ENCODE measurements around the gene ZBTB25.

ZBTB25 gene, protein sequence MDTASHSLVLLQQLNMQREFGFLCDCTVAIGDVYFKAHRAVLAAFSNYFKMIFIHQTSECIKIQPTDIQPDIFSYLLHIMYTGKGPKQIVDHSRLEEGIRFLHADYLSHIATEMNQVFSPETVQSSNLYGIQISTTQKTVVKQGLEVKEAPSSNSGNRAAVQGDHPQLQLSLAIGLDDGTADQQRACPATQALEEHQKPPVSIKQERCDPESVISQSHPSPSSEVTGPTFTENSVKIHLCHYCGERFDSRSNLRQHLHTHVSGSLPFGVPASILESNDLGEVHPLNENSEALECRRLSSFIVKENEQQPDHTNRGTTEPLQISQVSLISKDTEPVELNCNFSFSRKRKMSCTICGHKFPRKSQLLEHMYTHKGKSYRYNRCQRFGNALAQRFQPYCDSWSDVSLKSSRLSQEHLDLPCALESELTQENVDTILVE

GRCh38 chr14:64503434-64504309 lies at the start of gene ZBTB25:
TSS of gene ZBTB25 (minus strand) at chr14:64503838. CDS start at chr14:64490533, 13,305 bp downstream.
- DNase-seq (ENCODE audit: low read depth in 4 of 4, low spot score in 1 of 4) = peak; percentile 73 to 89 (median 84)

GRCh38 chr14:64550621-64551333 lies 47.1 kb upstream of the ZBTB25 start:
- DNase-seq (ENCODE audit: low read depth in 4 of 4, low spot score in 1 of 4) = no peak

DNA sequence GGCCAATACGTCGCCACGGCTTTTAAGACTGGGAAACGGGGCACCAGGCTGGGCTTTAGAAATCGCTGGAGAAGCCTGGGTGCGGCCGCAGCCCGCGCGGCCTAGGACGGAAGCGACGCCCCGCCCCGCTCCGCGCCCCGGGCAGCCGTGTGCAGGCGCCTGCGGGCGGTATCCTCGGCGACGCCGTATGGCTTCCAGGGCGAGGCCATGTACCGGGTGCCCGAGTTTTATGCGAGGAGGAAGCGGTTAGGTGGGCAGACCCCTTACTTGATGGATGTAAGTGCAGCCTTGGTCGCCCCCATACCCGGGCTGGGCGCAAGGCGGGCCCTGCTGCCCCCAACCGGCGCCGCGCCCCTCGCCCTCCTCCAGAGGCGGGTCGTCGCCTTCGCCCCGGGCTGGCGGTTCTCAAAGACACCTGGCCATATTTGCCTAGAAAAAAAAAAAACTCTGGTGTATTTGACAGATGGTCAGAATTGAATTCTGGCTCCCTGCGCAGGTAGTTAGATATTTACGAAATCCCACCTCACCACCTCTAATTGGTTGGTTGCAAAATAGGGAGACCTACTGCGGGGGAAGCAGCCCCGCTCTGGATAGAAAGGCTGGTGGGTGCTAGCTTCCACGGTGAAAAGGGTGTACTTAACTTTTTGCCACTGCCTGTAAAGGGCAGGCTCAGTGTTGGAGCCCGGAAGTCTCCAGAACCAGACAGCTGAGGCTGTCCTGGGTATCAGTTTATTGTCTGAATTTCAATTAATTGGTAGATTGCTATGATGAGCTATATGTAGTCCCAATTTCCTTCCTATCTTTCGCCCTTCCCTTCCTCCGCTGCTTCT lies 46.4 kb upstream of the ZBTB25 start, which contains the start of gene PPP1R36:
TSS of gene PPP1R36 (plus strand) at position 171 of the 830 bp plus-strand sequence. CDS start at position 208, 37 bp downstream.
- peak in 1 of 4 experiments; percentile 37 for DNase-seq (ENCODE audit: low read depth in 4 of 4, low spot score in 1 of 4)

GRCh38 chr14:64549016-64549415 lies 45.4 kb upstream of the ZBTB25 start:
- no peak for DNase-seq (ENCODE audit: low read depth in 4 of 4, low spot score in 1 of 4)

DNA sequence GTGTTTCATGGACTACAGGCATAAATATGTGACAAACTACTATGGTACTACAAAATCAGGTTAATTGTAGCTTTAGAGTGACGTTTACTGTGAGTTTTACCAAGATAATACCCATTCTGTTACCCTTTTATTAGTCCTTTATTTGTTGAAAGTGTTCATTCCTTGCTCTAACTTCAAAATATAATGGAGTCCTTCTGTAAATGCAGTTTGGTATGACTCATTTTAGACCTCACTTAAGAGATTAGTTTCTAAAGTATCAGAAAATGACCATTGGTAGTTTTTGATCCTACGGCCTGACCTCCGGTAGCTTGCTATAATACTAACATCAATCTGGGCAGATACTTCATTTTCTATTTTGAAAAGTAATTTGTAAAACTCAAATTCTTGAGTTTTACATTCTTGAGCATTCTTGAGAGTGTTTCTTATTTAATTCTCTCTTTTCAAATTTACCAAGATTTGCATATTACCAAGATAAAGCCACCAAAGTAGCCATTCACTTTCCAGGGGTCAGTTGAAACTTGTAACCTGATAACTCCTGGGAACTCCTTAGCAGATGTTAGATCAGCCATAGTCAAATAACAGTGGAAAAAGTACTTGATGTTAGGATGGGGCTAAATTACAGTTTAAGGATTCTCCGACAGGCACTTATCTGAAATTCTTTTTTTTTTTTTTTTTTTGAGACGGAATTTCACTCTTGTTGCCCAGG lies 41.1 kb upstream of the ZBTB25 start:
- no peak for DNase-seq (ENCODE audit: low read depth in 4 of 4, low spot score in 1 of 4)

GRCh38 chr14:64542836-64543201 lies 39.2 kb upstream of the ZBTB25 start:
- DNase-seq (ENCODE audit: low read depth in 4 of 4, low spot score in 1 of 4) = no peak

- DNase-seq (ENCODE audit: low read depth in 4 of 4, low spot score in 1 of 4) = no peak
These were observed 38.6 kb upstream of the ZBTB25 start for GRCh38 chr14:64541972-64542835.

DNA sequence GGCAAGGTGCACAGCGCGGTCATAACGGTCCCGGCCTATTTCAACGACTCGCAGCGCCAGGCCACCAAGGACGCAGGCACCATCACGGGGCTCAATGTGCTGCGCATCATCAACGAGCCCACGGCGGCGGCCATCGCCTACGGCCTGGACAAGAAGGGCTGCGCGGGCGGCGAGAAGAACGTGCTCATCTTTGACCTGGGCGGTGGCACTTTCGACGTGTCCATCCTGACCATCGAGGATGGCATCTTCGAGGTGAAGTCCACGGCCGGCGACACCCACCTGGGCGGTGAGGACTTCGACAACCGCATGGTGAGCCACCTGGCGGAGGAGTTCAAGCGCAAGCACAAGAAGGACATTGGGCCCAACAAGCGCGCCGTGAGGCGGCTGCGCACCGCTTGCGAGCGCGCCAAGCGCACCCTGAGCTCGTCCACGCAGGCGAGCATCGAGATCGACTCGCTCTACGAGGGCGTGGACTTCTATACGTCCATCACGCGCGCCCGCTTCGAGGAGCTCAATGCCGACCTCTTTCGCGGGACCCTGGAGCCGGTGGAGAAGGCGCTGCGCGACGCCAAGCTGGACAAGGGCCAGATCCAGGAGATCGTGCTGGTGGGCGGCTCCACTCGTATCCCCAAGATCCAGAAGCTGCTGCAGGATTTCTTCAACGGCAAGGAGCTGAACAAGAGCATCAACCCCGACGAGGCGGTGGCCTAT lies 37.8 kb upstream of the ZBTB25 start:
- no peak for DNase-seq (ENCODE audit: low read depth in 4 of 4, low spot score in 1 of 4)

DNA sequence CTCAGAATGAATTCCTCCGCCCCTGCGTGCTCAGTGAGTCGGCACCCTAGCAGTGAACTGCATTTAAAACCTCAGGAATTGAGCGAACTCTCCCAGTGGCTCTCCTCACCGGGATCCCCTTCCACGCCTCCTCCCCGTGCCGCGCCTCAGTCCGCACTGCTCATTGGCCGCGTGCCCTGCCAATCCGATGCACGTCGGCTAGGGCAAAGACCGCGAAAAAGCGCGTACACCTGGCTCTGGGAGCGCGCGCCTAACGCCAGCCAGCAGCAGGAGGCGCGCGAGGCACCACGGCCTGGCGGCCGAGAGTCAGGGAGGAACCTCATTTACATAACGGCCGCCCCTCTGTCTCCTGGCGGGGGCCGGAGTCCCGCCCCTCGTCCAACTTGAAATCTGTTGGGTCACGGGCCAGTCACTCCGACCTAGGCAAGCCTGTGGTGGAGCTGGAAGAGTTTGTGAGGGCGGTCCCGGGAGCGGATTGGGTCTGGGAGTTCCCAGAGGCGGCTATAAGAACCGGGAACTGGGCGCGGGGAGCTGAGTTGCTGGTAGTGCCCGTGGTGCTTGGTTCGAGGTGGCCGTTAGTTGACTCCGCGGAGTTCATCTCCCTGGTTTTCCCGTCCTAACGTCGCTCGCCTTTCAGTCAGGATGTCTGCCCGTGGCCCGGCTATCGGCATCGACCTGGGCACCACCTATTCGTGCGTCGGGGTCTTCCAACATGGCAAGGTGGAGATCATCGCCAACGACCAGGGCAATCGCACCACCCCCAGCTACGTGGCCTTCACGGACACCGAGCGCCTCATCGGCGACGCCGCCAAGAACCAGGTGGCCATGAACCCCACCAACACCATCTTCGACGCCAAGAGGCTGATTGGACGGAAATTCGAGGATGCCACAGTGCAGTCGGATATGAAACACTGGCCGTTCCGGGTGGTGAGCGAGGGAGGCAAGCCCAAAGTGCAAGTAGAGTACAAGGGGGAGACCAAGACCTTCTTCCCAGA lies 36.9 kb upstream of the ZBTB25 start, which contains the start of gene HSPA2:
TSS of gene HSPA2 (plus strand) at position 534 of the 995 bp plus-strand sequence. CDS start at position 643, 109 bp downstream.
- peak; percentile 78 to 95 (median 90) for DNase-seq (ENCODE audit: low read depth in 4 of 4, low spot score in 1 of 4)

DNA sequence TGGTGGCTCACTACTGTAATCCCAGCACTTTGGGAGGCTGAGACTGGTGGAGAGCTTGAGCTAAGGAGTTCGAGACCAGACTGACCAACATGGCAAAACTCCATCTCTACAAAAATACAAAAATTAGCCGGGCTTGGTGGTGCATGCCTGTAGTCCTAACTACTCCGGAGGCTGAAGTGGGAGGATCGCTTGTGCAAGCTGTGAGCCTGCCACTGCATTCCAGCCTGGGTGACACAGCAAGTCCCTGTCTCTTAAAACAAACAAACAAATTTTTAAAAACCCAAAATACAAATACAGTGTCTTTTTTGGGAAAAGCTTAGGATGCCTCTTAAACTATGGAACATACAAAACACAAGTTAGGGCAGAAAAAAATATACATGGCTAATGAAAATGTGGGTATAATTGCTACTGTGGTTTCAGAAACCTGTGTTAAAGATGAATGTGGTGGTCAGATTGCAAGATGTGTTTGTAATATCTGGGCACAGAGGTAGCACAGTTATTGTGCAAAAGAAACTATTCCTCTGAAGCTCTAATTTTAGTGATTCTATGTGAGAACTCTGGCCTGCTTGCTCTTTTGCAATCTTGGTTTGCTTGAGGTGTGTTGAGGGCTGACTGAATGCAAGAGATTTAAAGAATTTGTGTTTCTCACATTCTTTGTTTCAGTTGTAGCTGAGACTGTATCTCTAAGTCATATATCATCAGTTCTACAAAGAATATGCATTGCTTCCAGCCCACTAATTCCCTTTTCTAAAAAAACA lies 33.0 kb upstream of the ZBTB25 start:
- no peak for DNase-seq (ENCODE audit: low read depth in 4 of 4, low spot score in 1 of 4)

GRCh38 chr14:64531567-64531966 lies 27.9 kb upstream of the ZBTB25 start:
- no peak for DNase-seq (ENCODE audit: low read depth in 4 of 4, low spot score in 1 of 4)

DNA sequence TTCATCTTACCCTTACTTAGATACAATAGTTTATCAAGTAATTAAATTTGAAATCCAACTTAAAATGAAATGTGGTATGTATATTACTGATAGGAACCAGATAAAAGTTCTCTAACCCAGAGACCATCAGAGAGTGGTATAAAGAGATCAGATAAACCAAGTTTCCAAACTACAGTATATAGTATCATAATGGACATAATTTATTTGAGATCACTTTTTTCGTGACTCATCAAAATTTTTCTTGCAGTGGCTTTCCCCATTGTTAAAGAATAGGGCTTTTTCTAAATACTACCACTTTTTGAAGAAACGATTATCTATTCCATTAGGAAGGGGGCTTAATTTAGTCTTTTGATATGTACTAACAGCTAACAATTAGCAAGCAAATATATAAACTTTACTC lies 21.7 kb upstream of the ZBTB25 start:
- DNase-seq (ENCODE audit: low read depth in 4 of 4, low spot score in 1 of 4) = no peak

DNA sequence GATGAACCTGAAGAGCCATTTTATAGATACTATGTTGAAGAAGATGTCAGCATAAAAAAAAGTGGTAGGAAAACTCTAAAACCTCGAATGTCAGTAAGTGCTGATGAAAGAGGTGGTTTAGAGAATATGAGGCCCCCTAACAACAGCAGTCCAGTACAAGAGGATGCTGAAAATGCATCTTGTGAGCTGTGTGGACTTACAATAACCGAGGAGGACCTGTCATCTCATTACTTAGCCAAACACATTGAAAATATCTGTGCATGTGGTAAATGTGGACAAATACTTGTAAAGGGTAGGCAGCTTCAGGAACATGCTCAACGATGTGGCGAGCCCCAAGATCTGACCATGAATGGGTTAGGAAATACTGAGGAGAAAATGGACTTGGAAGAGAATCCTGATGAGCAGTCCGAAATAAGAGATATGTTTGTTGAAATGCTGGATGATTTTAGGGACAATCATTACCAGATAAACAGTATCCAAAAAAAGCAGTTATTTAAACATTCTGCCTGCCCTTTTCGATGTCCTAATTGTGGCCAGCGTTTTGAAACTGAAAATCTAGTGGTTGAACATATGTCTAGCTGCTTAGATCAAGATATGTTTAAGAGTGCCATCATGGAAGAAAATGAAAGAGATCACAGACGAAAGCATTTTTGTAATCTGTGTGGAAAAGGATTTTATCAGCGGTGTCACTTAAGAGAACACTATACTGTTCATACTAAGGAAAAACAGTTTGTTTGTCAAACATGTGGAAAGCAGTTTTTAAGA lies 19.1 kb upstream of the ZBTB25 start:
- no peak for DNase-seq (ENCODE audit: low read depth in 4 of 4, low spot score in 1 of 4)

DNA sequence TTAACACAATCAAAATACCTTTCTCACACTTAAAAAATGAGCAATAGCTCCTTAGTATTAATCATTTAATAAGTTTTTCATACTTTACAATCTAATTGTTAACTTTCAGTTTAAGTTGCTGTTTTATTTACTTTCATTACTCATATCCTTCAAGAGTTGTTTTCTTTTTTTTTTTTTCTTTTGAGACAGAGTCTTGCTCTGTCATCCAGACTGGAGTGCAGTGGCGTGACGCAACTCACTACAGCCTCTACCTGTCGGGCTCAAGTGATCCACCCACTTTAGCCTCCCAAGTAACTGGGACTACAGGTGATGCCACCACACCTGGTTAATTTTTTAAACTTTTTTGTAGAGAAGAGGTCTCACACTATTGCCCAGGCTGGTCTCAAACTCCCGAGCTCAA lies 17.1 kb upstream of the ZBTB25 start:
- DNase-seq (ENCODE audit: low read depth in 4 of 4, low spot score in 1 of 4) = no peak

GRCh38 chr14:64518229-64518628 lies 14.6 kb upstream of the ZBTB25 start:
- DNase-seq (ENCODE audit: low read depth in 4 of 4, low spot score in 1 of 4) = no peak

Data from stimulated activated CD4-positive, alpha-beta T cell treated with anti-CD3 and anti-CD28 coated beads, Interleukin-1b, Interleukin-23, amount 100 ng/mL, for 24 hours (primary cell).